Stimulated activated CD8-positive, alpha-beta memory T cell treated with anti-CD3 and anti-CD28 coated beads, Interleukin-15, amount 100 ng/mL, for 24 hours (primary cell): ENCODE results near the gene BCL2L12.

Experiments used
- DNase-seq: peaks from one replicate; pipeline ENCODE4 v3.0.0-alpha.2; 2020; ENCODE audit warnings: low read depth

BCL2L12 gene

GRCh38 chr19:49685845-49686332 lies 20.2 kb downstream of the BCL2L12 start:
- DNase-seq: no peak

- no peak for DNase-seq
Observed at GRCh38 chr19:49686503-49687088, 20.9 kb downstream of the BCL2L12 start.

- DNase-seq: no peak
Observed at GRCh38 chr19:49687150-49687549, 21.4 kb downstream of the BCL2L12 start.

- no peak for DNase-seq
Observed at GRCh38 chr19:49687566-49688316, 22.0 kb downstream of the BCL2L12 start.

GRCh38 chr19:49688531-49689132 lies 22.9 kb downstream of the BCL2L12 start:
- DNase-seq: no peak

GRCh38 chr19:49689133-49690078 lies 23.7 kb downstream of the BCL2L12 start, which contains the start of gene ADM5:
Gene ADM5 (plus strand): TSS chr19:49689594. CDS start chr19:49689838, 244 bp downstream.
- DNase-seq: no peak

- DNase-seq: no peak
Observed at GRCh38 chr19:49690079-49690655, 24.4 kb downstream of the BCL2L12 start.

- DNase-seq: no peak
Observed at GRCh38 chr19:49690656-49691242, 25.0 kb downstream of the BCL2L12 start, which contains the start of gene CPT1C. Gene CPT1C (plus strand): TSS chr19:49691116. CDS start chr19:49692253, 1,137 bp downstream.

GRCh38 chr19:49691243-49692146 lies 25.8 kb downstream of the BCL2L12 start:
- no peak for DNase-seq

GRCh38 chr19:49692147-49692506 lies 26.4 kb downstream of the BCL2L12 start:
- DNase-seq: no peak

GRCh38 chr19:49696115-49696514 lies 30.4 kb downstream of the BCL2L12 start:
- DNase-seq: no peak

- no peak for DNase-seq
Observed at GRCh38 chr19:49696865-49697264, 31.1 kb downstream of the BCL2L12 start.

GRCh38 chr19:49699364-49699763 lies 33.6 kb downstream of the BCL2L12 start:
- DNase-seq: no peak

GRCh38 chr19:49700563-49700962 lies 34.8 kb downstream of the BCL2L12 start:
- DNase-seq: no peak

GRCh38 chr19:49701271-49701786 lies 35.6 kb downstream of the BCL2L12 start:
- DNase-seq: no peak

- DNase-seq: no peak
Observed at GRCh38 chr19:49704888-49705642, 39.3 kb downstream of the BCL2L12 start.

GRCh38 chr19:49705919-49706318 lies 40.2 kb downstream of the BCL2L12 start:
- DNase-seq: no peak

GRCh38 chr19:49710372-49710951 lies 44.7 kb downstream of the BCL2L12 start:
- DNase-seq: no peak

- no peak for DNase-seq
Observed at GRCh38 chr19:49712397-49712859, 46.7 kb downstream of the BCL2L12 start.
